ENCODE results near the gene KRT16. TPM values are rescaled to one million over a fixed set of nuclear protein-coding genes. Genes with fewer than 3 reads are reported as not detected.

KRT16 gene
- total RNA-seq, 1 experiment from 2014 or later: 0.61 TPM

- no peak for ATAC-seq
- Histone ChIP-seq H3K9ac (ENCODE audit: low read length) (0 out of 2 replicates have a peak overlapping the region, but pooled peaks have one; percentile 67), H3K36me3 (ENCODE audit: control insufficient read depth in 1 of 2, insufficient read depth in 2 of 2, low read length in 2 of 2) (no peaks in the 10 kb centered on the region), H3K27me3 (ENCODE audit: insufficient read depth, low read length) (no peaks in the 10 kb centered on the region), H2AFZ (ENCODE audit: low read depth, low read length, poor library complexity, severe bottlenecking) (no peak overlapping the region), H4K20me1 (ENCODE audit: insufficient read depth) (no peaks in the 10 kb centered on the region), H3K27ac (ENCODE audit: low read depth, low read length) (peak overlapping the region; percentile 61; the same call in 1 of the 2 replicates), H3K79me2 (ENCODE audit: insufficient read depth, low read length) (no peaks in the 10 kb centered on the region), H3K4me2 (ENCODE audit: low read length) (no peak overlapping the region), H3K4me1 (ENCODE audit: control insufficient read depth in 1 of 2, insufficient read depth in 2 of 2, low read length in 2 of 2) (peaks cover 44 to 91% of the 10 kb centered on the region in 2 experiments), H3K4me3 (replicated peaks in 1 of 2; ENCODE audit: low read depth in 1 of 2, low read length in 2 of 2) (no peak overlapping the region), H3K9me3 (ENCODE audit: control insufficient read depth in 1 of 2, insufficient read depth in 1 of 2, low read depth in 1 of 2, low read length in 2 of 2) (no peaks in the 10 kb centered on the region), H3K9me2 (ENCODE audit: insufficient read depth) (no peaks in the 10 kb centered on the region)
- TF ChIP-seq RAD21 (IDR thresholded peaks at IDR 0.05; ENCODE audit: low read depth) (no peak), ZNF274 (IDR thresholded peaks at IDR 0.05; ENCODE audit: low read depth, low read length) (no peak), EZH2phosphoT487 (IDR thresholded peaks at IDR 0.05; ENCODE audit: borderline replicate concordance) (no peak), TCF7L2 (IDR thresholded peaks at IDR 0.05; ENCODE audit: borderline replicate concordance, extremely low read depth, insufficient read depth, insufficient read length) (no peak), JUND (IDR thresholded peaks at IDR 0.05) (no peak), FOSL1 (IDR thresholded peaks at IDR 0.05; ENCODE audit: low read depth) (no peak), POLR2AphosphoS5 (IDR thresholded peaks at IDR 0.05; ENCODE audit: low read depth, low read length) (no peak), CBX3 (IDR thresholded peaks at IDR 0.05; ENCODE audit: low read depth) (no peak), POLR2A (IDR thresholded peaks at IDR 0.05; ENCODE audit: borderline replicate concordance, extremely low read depth, insufficient read depth, insufficient read length) (no peak), SRF (IDR thresholded peaks at IDR 0.05; ENCODE audit: low read depth) (no peak), ELF1 (IDR thresholded peaks at IDR 0.05; ENCODE audit: borderline replicate concordance, low read depth) (no peak), SIN3A (IDR thresholded peaks at IDR 0.05; ENCODE audit: low read depth) (no peak), CEBPB (IDR thresholded peaks at IDR 0.05; ENCODE audit: low read depth) (no peak), SP1 (IDR thresholded peaks at IDR 0.05; ENCODE audit: low read depth) (no peak), EGR1 (IDR thresholded peaks at IDR 0.05; ENCODE audit: low read depth) (no peak)
- TF ChIP-seq, protein P1, sequence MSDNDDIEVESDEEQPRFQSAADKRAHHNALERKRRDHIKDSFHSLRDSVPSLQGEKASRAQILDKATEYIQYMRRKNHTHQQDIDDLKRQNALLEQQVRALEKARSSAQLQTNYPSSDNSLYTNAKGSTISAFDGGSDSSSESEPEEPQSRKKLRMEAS (IDR thresholded peaks at IDR 0.05): no peak
- TF ChIP-seq, protein P2, sequence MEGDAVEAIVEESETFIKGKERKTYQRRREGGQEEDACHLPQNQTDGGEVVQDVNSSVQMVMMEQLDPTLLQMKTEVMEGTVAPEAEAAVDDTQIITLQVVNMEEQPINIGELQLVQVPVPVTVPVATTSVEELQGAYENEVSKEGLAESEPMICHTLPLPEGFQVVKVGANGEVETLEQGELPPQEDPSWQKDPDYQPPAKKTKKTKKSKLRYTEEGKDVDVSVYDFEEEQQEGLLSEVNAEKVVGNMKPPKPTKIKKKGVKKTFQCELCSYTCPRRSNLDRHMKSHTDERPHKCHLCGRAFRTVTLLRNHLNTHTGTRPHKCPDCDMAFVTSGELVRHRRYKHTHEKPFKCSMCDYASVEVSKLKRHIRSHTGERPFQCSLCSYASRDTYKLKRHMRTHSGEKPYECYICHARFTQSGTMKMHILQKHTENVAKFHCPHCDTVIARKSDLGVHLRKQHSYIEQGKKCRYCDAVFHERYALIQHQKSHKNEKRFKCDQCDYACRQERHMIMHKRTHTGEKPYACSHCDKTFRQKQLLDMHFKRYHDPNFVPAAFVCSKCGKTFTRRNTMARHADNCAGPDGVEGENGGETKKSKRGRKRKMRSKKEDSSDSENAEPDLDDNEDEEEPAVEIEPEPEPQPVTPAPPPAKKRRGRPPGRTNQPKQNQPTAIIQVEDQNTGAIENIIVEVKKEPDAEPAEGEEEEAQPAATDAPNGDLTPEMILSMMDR (IDR thresholded peaks at IDR 0.05 in 2 of 3, conservative IDR thresholded peaks at IDR 0.05 in 1 of 3; ENCODE audit: borderline replicate concordance in 1 of 3, insufficient read depth in 1 of 3, low read depth in 2 of 3, low read length in 2 of 3): no peak
- TF ChIP-seq, protein P3, sequence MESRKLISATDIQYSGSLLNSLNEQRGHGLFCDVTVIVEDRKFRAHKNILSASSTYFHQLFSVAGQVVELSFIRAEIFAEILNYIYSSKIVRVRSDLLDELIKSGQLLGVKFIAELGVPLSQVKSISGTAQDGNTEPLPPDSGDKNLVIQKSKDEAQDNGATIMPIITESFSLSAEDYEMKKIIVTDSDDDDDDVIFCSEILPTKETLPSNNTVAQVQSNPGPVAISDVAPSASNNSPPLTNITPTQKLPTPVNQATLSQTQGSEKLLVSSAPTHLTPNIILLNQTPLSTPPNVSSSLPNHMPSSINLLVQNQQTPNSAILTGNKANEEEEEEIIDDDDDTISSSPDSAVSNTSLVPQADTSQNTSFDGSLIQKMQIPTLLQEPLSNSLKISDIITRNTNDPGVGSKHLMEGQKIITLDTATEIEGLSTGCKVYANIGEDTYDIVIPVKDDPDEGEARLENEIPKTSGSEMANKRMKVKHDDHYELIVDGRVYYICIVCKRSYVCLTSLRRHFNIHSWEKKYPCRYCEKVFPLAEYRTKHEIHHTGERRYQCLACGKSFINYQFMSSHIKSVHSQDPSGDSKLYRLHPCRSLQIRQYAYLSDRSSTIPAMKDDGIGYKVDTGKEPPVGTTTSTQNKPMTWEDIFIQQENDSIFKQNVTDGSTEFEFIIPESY (IDR thresholded peaks at IDR 0.05; ENCODE audit: extremely low read depth, insufficient replicate concordance, low read length): no peak
- ChIA-PET RAD21 (ENCODE audit: low non-redundant PET in 1 of 2, low total read pairs in 2 of 2, uncharacterized antibody in 2 of 2, unreplicated experiment in 2 of 2) (interaction anchor here (1.5 to 2.7 kb wide), 3 partner anchors 12 to 101 kb away, joined by 4 to 28 read pairs (median 9); no protein-coding TSS in a partner anchor), CTCF (interaction anchor here (2.8 to 11.1 kb wide), 3 partner anchors 8 to 100 kb away, joined by 7 to 217 read pairs (median 142); no protein-coding TSS in a partner anchor), POLR2A (interaction anchor here (1.2 kb wide), 1 partner anchor 124 kb away, joined by 6 read pairs; no protein-coding TSS in a partner anchor)
- no TSS peak for BruUV-seq (replicated peaks)
- DNase-seq (ENCODE audit: low read depth, low spot score): no peak
- intact Hi-C loops (cut with micrococcal nuclease): loop anchor here (5.0 to 10.0 kb wide), 5 partner anchors 58 to 1028 kb away; no protein-coding TSS in a partner anchor
Measured at GRCh38 chr17:41649923-41650519, 37.5 kb upstream of the KRT16 start.
